Activated CD4-positive, alpha-beta T cell treated with anti-CD3 and anti-CD28 coated beads, Interleukin-2, amount 50 U/mL, for 16 hours (primary cell): Measurements from ENCODE around the gene ARPP21.

Source experiments
- DNase-seq: peaks from one replicate; pipeline ENCODE4 v3.0.0-alpha.2; 2020

ARPP21 gene

GRCh38 chr3:35641920-35642527 is 2.7 kb downstream of the ARPP21 start:
- DNase-seq: no peak

GRCh38 chr3:35643495-35643894 is 4.2 kb downstream of the ARPP21 start:
- no peak for DNase-seq

GRCh38 chr3:35644451-35644850 is 5.1 kb downstream of the ARPP21 start:
- no peak for DNase-seq

- DNase-seq: no peak
Observed at GRCh38 chr3:35645189-35645588, 5.9 kb downstream of the ARPP21 start.

GRCh38 chr3:35646081-35646480 is 6.8 kb downstream of the ARPP21 start:
- DNase-seq: no peak

GRCh38 chr3:35647461-35647860 is 8.1 kb downstream of the ARPP21 start:
- no peak for DNase-seq

GRCh38 chr3:35648347-35648746 is 9.0 kb downstream of the ARPP21 start:
- DNase-seq: no peak

GRCh38 chr3:35649405-35649804 is 10.1 kb downstream of the ARPP21 start:
- no peak for DNase-seq

- no peak for DNase-seq
Observed at GRCh38 chr3:35651426-35651825, 12.1 kb downstream of the ARPP21 start.

- no peak for DNase-seq
Observed at GRCh38 chr3:35651851-35652250, 12.5 kb downstream of the ARPP21 start.

GRCh38 chr3:35653347-35653746 is 14.0 kb downstream of the ARPP21 start:
- DNase-seq: no peak

GRCh38 chr3:35654476-35654875 is 15.2 kb downstream of the ARPP21 start:
- DNase-seq: no peak

- no peak for DNase-seq
Observed at GRCh38 chr3:35658686-35659085, 19.4 kb downstream of the ARPP21 start.

- no peak for DNase-seq
Observed at GRCh38 chr3:35659768-35660167, 20.4 kb downstream of the ARPP21 start.

GRCh38 chr3:35663471-35663870 is 24.1 kb downstream of the ARPP21 start:
- no peak for DNase-seq

- no peak for DNase-seq
Observed at GRCh38 chr3:35664460-35664919, 25.2 kb downstream of the ARPP21 start.

GRCh38 chr3:35665390-35666055 is 26.2 kb downstream of the ARPP21 start:
- no peak for DNase-seq

- DNase-seq: no peak
Observed at GRCh38 chr3:35666888-35667287, 27.6 kb downstream of the ARPP21 start.

GRCh38 chr3:35670408-35670965 is 31.2 kb downstream of the ARPP21 start:
- DNase-seq: no peak

GRCh38 chr3:35671483-35671882 is 32.2 kb downstream of the ARPP21 start:
- DNase-seq: no peak

- DNase-seq: no peak
Observed at GRCh38 chr3:35673017-35673416, 33.7 kb downstream of the ARPP21 start.

- DNase-seq: no peak
Observed at GRCh38 chr3:35674451-35675109, 35.3 kb downstream of the ARPP21 start.

GRCh38 chr3:35675206-35675605 is 35.9 kb downstream of the ARPP21 start:
- no peak for DNase-seq

GRCh38 chr3:35675621-35676020 is 36.3 kb downstream of the ARPP21 start:
- no peak for DNase-seq
